OCI-LY1 (cell line): ENCODE results near the gene HOXA5.

Experiments used
- H2AFZ ChIP-seq: fragments of 200-600 bp; sonication (generic), shearing (Covaris generic); 2 replicates; pipeline ENCODE4 v1.6.0; 2014; ENCODE audit warnings: antibody characterized with exemption, mild to moderate bottlenecking, low read length
- H3F3A ChIP-seq: fragments of 200-600 bp; sonication (generic), shearing (Covaris generic); 2 replicates; pipeline ENCODE4 v1.6.0; 2014; ENCODE audit warnings: mild to moderate bottlenecking, antibody characterized with exemption, low read length, moderate library complexity; ENCODE audit not compliant: insufficient read depth
- H3K27ac ChIP-seq: fragments of 200-600 bp; sonication (generic); 2 replicates; pipeline ENCODE4 v1.5.1; 2014; ENCODE audit warnings: low read length, mixed run types, mild to moderate bottlenecking, low read depth; ENCODE audit not compliant: poor library complexity, severe bottlenecking
- H3K27me3 ChIP-seq: fragments of 200-600 bp; sonication (generic); 2 replicates; pipeline ENCODE4 v1.6.0; 2014; ENCODE audit warnings: antibody characterized with exemption, mild to moderate bottlenecking, low read length, moderate library complexity; ENCODE audit not compliant: insufficient read depth
- H3K36me3 ChIP-seq: fragments of 200-600 bp; sonication (generic); 2 replicates; pipeline ENCODE4 v1.6.1; 2014; ENCODE audit warnings: mild to moderate bottlenecking, antibody characterized with exemption, low read length, moderate library complexity, mixed read lengths; ENCODE audit not compliant: insufficient read depth
- H3K4me1 ChIP-seq: fragments of 200-600 bp; sonication (generic); 2 replicates; pipeline ENCODE4 v1.5.1; 2014; ENCODE audit warnings: mild to moderate bottlenecking, low read length, moderate library complexity; ENCODE audit not compliant: insufficient read depth, severe bottlenecking
- H3K4me2 ChIP-seq: fragments of 200-600 bp; sonication (generic), shearing (Covaris generic); 2 replicates; pipeline ENCODE4 v1.6.1; 2014; ENCODE audit warnings: low read length
- H3K4me3 ChIP-seq: fragments of 200-600 bp; sonication (generic); 2 replicates; pipeline ENCODE4 v1.5.1; 2014; ENCODE audit warnings: low read length, low read depth, mild to moderate bottlenecking, mixed read lengths; ENCODE audit not compliant: poor library complexity, severe bottlenecking
- H3K79me2 ChIP-seq: fragments of 200-600 bp; shearing (Covaris generic); 2 replicates; pipeline ENCODE4 v1.6.1; 2016; ENCODE audit warnings: mixed run types, low read length, mixed read lengths; ENCODE audit not compliant: insufficient read depth
- H3K9ac ChIP-seq: fragments of 200-600 bp; sonication (generic), shearing (Covaris generic); 2 replicates; pipeline ENCODE4 v1.6.1; 2014; ENCODE audit warnings: mild to moderate bottlenecking, low read length, mixed read lengths
- H3K9me2 ChIP-seq: fragments of 200-600 bp; sonication (generic), shearing (Covaris generic); 2 replicates; pipeline ENCODE4 v1.6.1; 2014; ENCODE audit warnings: low read depth, mild to moderate bottlenecking, low read length, mixed read lengths
- H3K9me3 ChIP-seq: fragments of 200-600 bp; shearing (Covaris generic); 2 replicates; pipeline ENCODE4 v1.6.1; 2014; ENCODE audit warnings: low read length, mixed read lengths
- H4K20me1 ChIP-seq: fragments of 200-600 bp; sonication (generic), shearing (Covaris generic); 2 replicates; pipeline ENCODE4 v1.6.0; 2016; ENCODE audit warnings: mild to moderate bottlenecking, low read length; ENCODE audit not compliant: insufficient read depth
- CTCF ChIP-seq: fragments of 200-600 bp; sonication (generic), shearing (Covaris generic); IDR thresholded peaks from 2 replicates; pipeline ENCODE4 v1.5.1; 2017; ENCODE audit warnings: mild to moderate bottlenecking, antibody characterized with exemption, low read length, moderate library complexity, mixed read lengths
- EZH2 ChIP-seq: fragments of 200-600 bp; sonication (generic), shearing (Covaris generic); IDR thresholded peaks from 2 replicates; pipeline ENCODE4 v1.8.0; 2017; ENCODE audit warnings: borderline replicate concordance, mixed run types, mild to moderate bottlenecking, antibody characterized with exemption, low read length, moderate library complexity, mixed read lengths

The HOXA5 gene

GRCh38 chr7:27137640-27138315 is 5.7 kb downstream of the HOXA5 start:
- Histone ChIP-seq H3F3A (no peaks in the 10 kb centered on the region), H3K4me3 (no peak overlapping the region), H2AFZ (no peak overlapping the region), H3K79me2 (no peaks in the 10 kb centered on the region), H3K4me2 (no peak overlapping the region), H3K36me3 (no peaks in the 10 kb centered on the region), H3K9me2 (no peaks in the 10 kb centered on the region), H3K9ac (no peak overlapping the region), H3K4me1 (peaks cover 8% of the 10 kb centered on the region), H3K27ac (no peak overlapping the region), H3K9me3 (no peaks in the 10 kb centered on the region), H4K20me1 (no peaks in the 10 kb centered on the region), H3K27me3 (no peaks in the 10 kb centered on the region)
- TF ChIP-seq EZH2 (no peak), CTCF (no peak)

- no peaks in the 10 kb centered on the region for H3K36me3 ChIP-seq
- no peaks in the 10 kb centered on the region for H3F3A ChIP-seq
- no peak overlapping the region for H3K4me3 ChIP-seq
- H3K4me2 ChIP-seq, result no peak overlapping the region
- H3K27ac ChIP-seq, result no peak overlapping the region
- H3K9me3 ChIP-seq, result no peaks in the 10 kb centered on the region
- no peaks in the 10 kb centered on the region for H3K27me3 ChIP-seq
- TF ChIP-seq EZH2, result no peak
- no peak for TF ChIP-seq CTCF
- no peaks in the 10 kb centered on the region for H3K9me2 ChIP-seq
- H3K79me2 ChIP-seq, result no peaks in the 10 kb centered on the region
- H2AFZ ChIP-seq, result no peak overlapping the region
- H4K20me1 ChIP-seq, result no peaks in the 10 kb centered on the region
- no peak overlapping the region for H3K9ac ChIP-seq
- no peaks in the 10 kb centered on the region for H3K4me1 ChIP-seq
Observed at GRCh38 chr7:27134392-27134791, 9.1 kb downstream of the HOXA5 start.

GRCh38 chr7:27133409-27134231 is 9.9 kb downstream of the HOXA5 start:
- H3K9ac ChIP-seq, result no peak overlapping the region
- H3K4me1 ChIP-seq, result no peaks in the 10 kb centered on the region
- H3F3A ChIP-seq, result no peaks in the 10 kb centered on the region
- H3K27ac ChIP-seq, result no peak overlapping the region
- no peaks in the 10 kb centered on the region for H4K20me1 ChIP-seq
- H2AFZ ChIP-seq, result no peak overlapping the region
- no peak for TF ChIP-seq CTCF
- no peak for TF ChIP-seq EZH2
- H3K4me2 ChIP-seq, result no peak overlapping the region
- no peak overlapping the region for H3K4me3 ChIP-seq
- no peaks in the 10 kb centered on the region for H3K9me3 ChIP-seq
- H3K36me3 ChIP-seq, result no peaks in the 10 kb centered on the region
- no peaks in the 10 kb centered on the region for H3K27me3 ChIP-seq
- H3K9me2 ChIP-seq, result no peaks in the 10 kb centered on the region
- no peaks in the 10 kb centered on the region for H3K79me2 ChIP-seq
